ENCODE results near the gene NUP93.

DNA sequence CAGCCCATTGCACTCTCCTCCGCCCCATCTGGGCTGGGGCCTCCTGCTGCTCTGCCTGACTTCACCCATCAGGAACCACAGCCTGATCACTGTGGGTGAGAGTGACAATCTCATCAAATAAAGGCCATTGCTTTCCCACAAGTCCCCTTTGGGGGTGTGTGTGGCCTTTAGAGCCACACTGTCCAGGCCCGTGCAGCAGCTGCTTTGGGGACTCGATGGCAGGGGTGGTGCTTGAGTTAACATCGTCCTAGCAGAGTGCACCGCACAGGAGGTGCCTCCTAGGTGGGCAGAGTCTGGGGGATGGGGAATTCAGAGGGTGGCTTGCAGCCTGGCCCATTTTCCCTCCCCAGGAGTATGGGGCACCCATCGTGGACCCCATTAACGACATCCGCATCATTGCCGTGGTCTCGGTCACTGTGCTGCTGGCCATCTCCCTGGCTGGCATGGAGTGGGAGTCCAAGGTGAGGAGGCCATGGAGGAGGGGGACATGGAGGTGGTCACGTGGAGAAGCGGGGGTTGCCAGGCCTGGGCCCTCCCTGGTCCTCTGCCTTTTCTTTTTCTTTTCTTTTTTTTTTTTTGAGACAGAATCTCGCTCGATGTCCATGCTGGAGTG, 140.5 kb downstream of the NUP93 start:
- TF ChIP-seq, protein P1, sequence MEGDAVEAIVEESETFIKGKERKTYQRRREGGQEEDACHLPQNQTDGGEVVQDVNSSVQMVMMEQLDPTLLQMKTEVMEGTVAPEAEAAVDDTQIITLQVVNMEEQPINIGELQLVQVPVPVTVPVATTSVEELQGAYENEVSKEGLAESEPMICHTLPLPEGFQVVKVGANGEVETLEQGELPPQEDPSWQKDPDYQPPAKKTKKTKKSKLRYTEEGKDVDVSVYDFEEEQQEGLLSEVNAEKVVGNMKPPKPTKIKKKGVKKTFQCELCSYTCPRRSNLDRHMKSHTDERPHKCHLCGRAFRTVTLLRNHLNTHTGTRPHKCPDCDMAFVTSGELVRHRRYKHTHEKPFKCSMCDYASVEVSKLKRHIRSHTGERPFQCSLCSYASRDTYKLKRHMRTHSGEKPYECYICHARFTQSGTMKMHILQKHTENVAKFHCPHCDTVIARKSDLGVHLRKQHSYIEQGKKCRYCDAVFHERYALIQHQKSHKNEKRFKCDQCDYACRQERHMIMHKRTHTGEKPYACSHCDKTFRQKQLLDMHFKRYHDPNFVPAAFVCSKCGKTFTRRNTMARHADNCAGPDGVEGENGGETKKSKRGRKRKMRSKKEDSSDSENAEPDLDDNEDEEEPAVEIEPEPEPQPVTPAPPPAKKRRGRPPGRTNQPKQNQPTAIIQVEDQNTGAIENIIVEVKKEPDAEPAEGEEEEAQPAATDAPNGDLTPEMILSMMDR (IDR thresholded peaks at IDR 0.05; ENCODE audit: borderline replicate concordance, extremely low read depth, low read length, poor library complexity, severe bottlenecking), result no peak
- no peak for TF ChIP-seq EZH2 (IDR thresholded peaks at IDR 0.05; ENCODE audit: borderline replicate concordance, low read depth, low read length, severe bottlenecking)

Data from DND-41 (cell line).